ENCODE measurements around the gene TOGARAM1. TPM values are rescaled to one million over a fixed set of nuclear protein-coding genes. Genes with fewer than 3 reads are reported as not detected.

Gene TOGARAM1
- total RNA-seq, 1 donor from 2014 or later: 33.5 TPM

GRCh38 chr14:44963775-44964380, 1.9 kb downstream of the TOGARAM1 start:
- no peak for DNase-seq (ENCODE audit: low spot score)

DNA sequence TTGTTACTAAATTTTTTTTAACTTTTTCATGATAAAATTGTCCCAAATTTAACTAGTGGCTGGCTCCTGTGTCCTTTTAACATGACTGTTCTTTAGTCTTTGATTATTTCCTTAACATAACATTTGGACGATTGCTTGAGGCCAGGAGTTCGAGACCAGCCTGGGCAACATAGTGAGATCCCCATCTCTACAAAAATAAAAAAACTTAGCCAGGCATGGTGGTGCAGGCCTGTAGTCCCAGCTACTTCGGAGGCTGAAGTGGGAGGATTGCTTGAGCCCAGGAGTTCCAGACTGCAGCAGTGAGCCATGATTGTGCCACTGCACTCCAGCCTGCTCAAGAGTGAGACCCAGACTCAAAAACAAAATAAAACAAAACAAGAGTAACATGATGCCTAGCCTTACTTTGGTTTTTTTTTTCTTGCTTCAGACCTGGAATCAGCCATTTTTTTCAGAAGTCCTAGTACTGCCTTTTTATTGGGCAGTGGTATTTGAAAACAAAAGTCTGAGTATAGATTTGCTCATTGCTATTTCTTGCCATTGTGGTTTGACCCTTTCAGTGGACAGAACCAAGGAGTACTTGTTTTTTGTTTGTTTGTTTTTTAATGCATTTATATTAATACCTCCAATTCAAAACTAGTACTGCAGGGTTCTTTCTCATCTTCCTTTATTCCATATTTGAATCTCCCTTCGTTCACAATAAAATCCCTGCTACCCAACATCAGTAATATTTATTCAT, 4.8 kb downstream of the TOGARAM1 start:
- DNase-seq (ENCODE audit: low spot score): no peak

GRCh38 chr14:44968714-44969113, 6.7 kb downstream of the TOGARAM1 start:
- DNase-seq (ENCODE audit: low spot score): no peak

DNA sequence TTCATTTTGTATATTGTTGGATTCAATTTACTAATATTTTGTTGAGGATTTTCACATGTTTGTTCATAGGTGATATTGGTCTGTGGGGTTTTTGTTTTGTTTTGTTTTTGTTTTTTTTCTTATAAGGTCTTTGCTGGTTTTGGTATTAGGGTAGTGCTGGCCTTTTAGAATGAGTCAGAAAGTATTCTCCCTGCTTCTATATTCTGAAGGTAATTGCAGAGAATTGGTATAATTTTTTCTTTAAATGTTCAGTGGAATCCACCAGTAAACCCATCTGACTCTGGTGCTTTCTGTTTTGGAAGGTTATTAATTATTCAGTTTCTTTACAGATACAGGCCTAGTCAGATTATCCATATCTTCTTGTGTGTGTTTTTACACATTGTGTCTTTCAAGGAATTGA, 8.9 kb downstream of the TOGARAM1 start:
- no peak for DNase-seq (ENCODE audit: low spot score)

- DNase-seq (ENCODE audit: low spot score): no peak
These were observed 9.5 kb downstream of the TOGARAM1 start for GRCh38 chr14:44971459-44971858.

DNA sequence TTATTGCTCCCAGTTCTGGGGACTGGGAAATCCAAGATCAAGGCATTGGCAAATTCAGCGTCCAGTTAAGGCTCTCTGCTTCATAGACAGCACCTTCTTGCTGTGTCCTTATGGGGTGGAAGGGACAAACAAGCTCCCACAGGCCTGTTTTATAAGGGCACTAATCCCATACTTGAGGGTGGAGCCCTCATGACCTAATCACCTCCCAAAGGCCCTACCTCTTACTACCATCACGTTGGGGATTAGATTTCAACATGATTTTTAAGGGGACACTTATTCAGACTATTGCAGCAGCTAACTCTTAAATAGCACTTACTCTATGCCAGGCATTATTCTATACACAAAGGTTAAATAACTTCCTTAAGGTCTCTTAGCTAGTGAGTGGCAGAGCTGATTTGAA, 17.3 kb downstream of the TOGARAM1 start:
- DNase-seq (ENCODE audit: low spot score): no peak

- DNase-seq (ENCODE audit: low spot score): no peak
These were observed 17.9 kb downstream of the TOGARAM1 start for GRCh38 chr14:44979740-44980356.

- DNase-seq (ENCODE audit: low spot score): no peak
These were observed 19.2 kb downstream of the TOGARAM1 start for GRCh38 chr14:44981198-44981597.

DNA sequence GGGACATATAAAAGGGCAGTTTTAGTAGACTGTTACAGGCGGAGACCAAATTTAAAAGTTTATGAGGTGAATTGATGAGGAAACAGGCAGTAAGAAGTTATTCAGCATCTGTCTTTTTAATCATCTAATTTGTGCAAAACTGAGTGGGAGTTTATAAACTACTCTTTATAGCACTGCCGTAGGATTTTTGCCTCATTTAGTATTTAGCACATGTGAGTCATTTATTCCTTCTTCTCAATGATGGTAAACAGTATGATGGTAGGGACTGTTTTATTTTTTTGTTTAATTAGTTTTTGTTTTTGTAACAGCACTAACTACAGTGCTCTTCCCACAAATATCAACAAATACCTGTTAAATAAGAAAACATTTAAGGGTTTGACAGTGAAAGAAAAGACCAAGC, 20.6 kb downstream of the TOGARAM1 start:
- DNase-seq (ENCODE audit: low spot score): no peak

GRCh38 chr14:44988694-44989093, 26.7 kb downstream of the TOGARAM1 start:
- DNase-seq (ENCODE audit: low spot score): no peak

- DNase-seq (ENCODE audit: low spot score): no peak
These were observed 27.8 kb downstream of the TOGARAM1 start for GRCh38 chr14:44989497-44990440.

DNA sequence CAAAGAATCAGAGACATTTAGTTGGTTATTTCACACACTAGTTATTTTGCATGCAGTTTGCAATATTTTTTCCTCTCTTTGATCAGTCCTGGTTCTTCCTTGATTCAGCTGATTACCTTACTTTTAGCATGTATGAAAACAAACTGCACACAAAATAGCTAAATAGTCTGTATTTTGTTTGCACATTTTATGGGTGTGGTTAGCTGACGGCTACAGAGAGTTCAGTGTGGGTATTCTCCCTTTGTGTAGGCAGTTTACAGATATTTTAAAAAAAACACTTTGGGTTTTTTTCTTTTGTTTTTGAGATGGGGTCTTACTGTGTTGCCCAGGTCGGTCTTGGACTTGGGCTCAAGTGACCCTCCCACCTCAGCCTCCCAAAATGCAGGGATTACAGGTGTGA, 28.5 kb downstream of the TOGARAM1 start:
- no peak for DNase-seq (ENCODE audit: low spot score)

DNA sequence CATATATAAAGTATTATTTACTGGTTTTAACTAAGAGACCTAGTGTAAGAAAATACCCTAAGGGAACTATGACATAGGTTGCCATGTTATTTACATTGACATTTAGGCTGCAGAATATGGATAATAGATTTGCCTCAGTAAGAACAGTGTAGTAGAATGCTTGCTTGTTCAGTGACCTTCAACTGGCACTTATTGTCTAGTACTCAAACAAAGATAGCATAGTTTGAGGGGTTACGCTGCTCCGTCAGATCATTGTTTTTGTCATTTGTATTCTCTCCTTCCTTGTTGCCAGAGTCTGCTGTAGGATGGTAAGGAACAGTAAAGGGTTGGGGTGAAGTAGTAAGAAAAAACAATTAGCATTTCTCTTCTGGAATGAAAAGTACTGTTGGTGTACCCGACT, 33.2 kb downstream of the TOGARAM1 start:
- no peak for DNase-seq (ENCODE audit: low spot score)

DNA sequence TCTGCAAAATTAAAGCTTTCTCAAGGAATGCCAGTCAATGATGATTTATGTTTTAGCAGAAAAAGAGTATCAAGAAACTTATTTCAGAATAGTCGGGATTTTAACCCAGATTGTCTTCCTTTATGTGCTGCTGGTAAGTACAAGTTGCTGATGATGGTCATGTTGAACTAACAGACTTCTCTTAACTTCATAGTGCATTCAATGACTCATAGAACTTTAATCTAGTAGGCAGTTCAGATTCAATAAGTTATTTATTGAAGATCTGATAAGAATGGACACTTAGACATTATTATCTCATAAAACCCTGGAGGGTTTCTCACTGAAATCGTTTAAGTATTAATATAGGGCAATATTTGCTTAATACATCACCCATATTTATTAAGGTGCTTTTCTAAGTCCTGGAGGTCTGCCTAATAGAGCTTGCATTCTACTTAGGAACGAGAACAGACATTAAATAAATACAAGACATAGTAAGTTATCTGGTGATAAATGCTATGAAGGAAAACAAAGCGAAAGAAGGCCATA, 33.8 kb downstream of the TOGARAM1 start:
- no peak for DNase-seq (ENCODE audit: low spot score)

DNA sequence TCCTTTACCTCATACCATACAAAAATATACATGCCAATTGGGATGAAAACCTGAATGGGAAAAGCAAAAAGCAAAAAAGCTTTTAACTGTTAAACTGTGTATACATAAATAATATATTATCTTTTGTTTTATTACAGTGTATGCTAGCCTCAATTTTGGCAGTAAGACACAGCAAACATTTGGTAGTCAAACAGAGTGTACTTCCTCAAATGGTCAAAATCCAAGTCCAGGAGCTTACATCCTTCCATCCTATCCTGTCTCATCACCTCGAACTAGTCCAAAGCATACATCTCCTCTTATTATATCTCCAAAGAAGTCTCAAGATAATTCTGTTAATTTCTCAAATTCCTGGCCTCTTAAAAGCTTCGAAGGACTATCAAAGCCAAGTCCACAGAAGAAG, 41.9 kb downstream of the TOGARAM1 start:
- DNase-seq (ENCODE audit: low spot score): no peak

DNA sequence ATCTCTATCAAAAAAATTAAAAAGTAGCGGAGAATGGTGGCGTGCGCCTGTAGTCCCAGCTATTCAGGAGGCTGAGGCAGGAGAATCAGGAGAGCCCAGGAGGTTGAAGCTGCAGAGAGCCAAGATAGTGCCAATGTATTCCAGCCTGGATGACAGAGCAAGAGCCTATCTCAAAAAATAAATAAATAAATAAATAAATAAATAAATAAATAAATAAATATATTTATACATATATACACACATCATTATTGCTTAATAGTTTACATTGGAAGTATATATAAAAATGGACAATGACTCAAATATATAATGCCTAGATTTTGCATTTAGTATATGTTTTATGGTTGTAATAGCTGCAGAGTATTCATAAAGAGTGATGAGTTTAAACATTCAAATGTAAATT, 53.1 kb downstream of the TOGARAM1 start:
- DNase-seq (ENCODE audit: low spot score): no peak

GRCh38 chr14:45028107-45028626, 66.2 kb downstream of the TOGARAM1 start:
- DNase-seq (ENCODE audit: low spot score): no peak

- DNase-seq (ENCODE audit: low spot score): no peak
These were observed 72.7 kb downstream of the TOGARAM1 start for GRCh38 chr14:45034730-45035129.

GRCh38 chr14:45038256-45038655, 76.3 kb downstream of the TOGARAM1 start:
- no peak for DNase-seq (ENCODE audit: low spot score)

DNA sequence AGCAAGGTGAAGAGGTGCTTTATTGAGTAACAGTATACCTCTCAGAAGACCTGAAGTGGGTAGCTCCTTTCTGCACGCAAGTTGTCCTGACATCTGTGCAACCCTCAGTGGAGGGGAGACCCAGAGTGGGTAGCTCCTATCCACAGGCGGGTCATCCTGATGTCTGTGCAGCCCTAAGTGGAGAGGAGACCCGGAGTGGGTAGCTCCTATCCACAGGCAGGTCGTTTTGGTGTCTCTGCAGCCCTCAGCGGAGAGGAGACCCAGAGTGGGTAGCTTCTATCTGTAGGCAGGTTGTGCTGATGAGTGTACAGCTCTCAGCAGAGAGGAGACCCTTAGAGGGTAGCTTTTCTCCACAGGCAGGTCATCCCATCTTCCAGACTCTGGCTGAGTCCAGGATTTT, 76.9 kb downstream of the TOGARAM1 start:
- no peak for DNase-seq (ENCODE audit: low spot score)

DNA sequence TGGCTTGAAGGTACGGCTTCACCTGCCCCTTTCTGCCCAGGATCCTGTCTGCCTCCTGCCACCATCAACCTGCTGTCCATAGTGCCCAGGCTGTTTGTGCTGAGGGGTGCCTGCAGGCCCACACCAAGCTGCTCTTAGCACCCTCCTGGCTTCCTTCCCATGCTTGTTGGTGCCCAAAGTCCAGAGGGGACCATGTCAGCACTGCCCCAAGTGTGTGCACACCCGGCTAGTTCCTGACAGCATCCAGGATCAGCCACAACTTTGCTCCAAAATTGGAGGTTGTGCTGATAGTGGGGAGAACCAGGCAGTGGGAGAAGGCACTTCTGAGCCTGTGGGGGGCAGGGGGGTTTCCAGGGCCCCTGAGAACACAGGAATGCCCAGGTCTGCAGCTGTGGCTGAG, 77.4 kb downstream of the TOGARAM1 start:
- no peak for DNase-seq (ENCODE audit: low spot score)

- no peak for DNase-seq (ENCODE audit: low spot score)
These were observed 79.7 kb downstream of the TOGARAM1 start for GRCh38 chr14:45041641-45042040.
